HepG2 (cell line): ENCODE measurements around the gene VPS54. TPM values are rescaled to one million over a fixed set of nuclear protein-coding genes. Genes with fewer than 3 reads are reported as not detected.

Source experiments
- CREBL2 ChIP-seq: sonication (generic); formaldehyde crosslinking; IDR thresholded peaks from 2 replicates; pipeline ENCODE4 v1.8.1; 2023; ENCODE audit warnings: missing genetic modification reagents, mild to moderate bottlenecking, borderline replicate concordance
- CSRNP1 ChIP-seq: sonication (generic); formaldehyde crosslinking; IDR thresholded peaks from 2 replicates; pipeline ENCODE4 v1.8.1; 2023; ENCODE audit warnings: mild to moderate bottlenecking, missing genetic modification reagents
- EEA1 ChIP-seq: sonication (generic); formaldehyde crosslinking; IDR thresholded peaks from 2 replicates; pipeline ENCODE4 v1.5.1; 2020; ENCODE audit warnings: mild to moderate bottlenecking, missing genetic modification reagents, borderline replicate concordance
- HBP1 ChIP-seq: IDR thresholded peaks from 2 replicates; pipeline ENCODE4 v1.6.1; 2016; ENCODE audit warnings: low read depth, control low read depth
- ISL2 ChIP-seq: sonication (generic); formaldehyde crosslinking; IDR thresholded peaks from 2 replicates; pipeline ENCODE4 v1.5.0; 2020; ENCODE audit warnings: missing genetic modification reagents
- KDM3A ChIP-seq: IDR thresholded peaks from 2 replicates; pipeline ENCODE4 v1.6.1; 2018; ENCODE audit warnings: low read depth, missing compliant biosample characterization
- MXD4 ChIP-seq: IDR thresholded peaks from 2 replicates; pipeline ENCODE4 v1.6.1; 2016; ENCODE audit warnings: mild to moderate bottlenecking, missing biosample characterization, missing genetic modification reagents
- NR2F2 ChIP-seq: IDR thresholded peaks from 2 replicates; pipeline ENCODE4 v1.6.1; 2012; ENCODE audit warnings: low read depth, inconsistent platforms, borderline replicate concordance
- PPARG ChIP-seq: conservative IDR thresholded peaks from 2 replicates; pipeline ENCODE4 v1.6.1; 2016; ENCODE audit warnings: missing biosample characterization, missing genetic modification reagents
- SNAI1 ChIP-seq: sonication (generic); formaldehyde crosslinking; IDR thresholded peaks from 2 replicates; pipeline ENCODE4 v1.5.0; 2020; ENCODE audit warnings: mild to moderate bottlenecking, missing genetic modification reagents, borderline replicate concordance
- SNAPC2 ChIP-seq: sonication (generic); formaldehyde crosslinking; IDR thresholded peaks from 2 replicates; pipeline ENCODE4 v1.8.1; 2022; ENCODE audit warnings: mild to moderate bottlenecking, missing genetic modification reagents
- ZBTB40 ChIP-seq, 2 experiments: fragments of 450-650 bp in 1 of 2; sonication (generic) in 1 of 2; formaldehyde crosslinking in 1 of 2; IDR thresholded peaks; 2 replicates each; pipeline versions ENCODE4 v1.6.1 to v1.8.0; 2016 to 2022; ENCODE audit warnings: antibody characterized with exemption in 1 of 2, mild to moderate bottlenecking in 1 of 2, missing genetic modification reagents in 1 of 2
- ZNF362 ChIP-seq: sonication (generic); formaldehyde crosslinking; IDR thresholded peaks from 2 replicates; pipeline ENCODE4 v1.4.0; 2020; ENCODE audit warnings: missing genetic modification reagents, mild to moderate bottlenecking, borderline replicate concordance
- ZNF567 ChIP-seq: sonication (generic); formaldehyde crosslinking; IDR thresholded peaks from 2 replicates; pipeline ENCODE4 v1.8.1; 2023; ENCODE audit warnings: mild to moderate bottlenecking, missing genetic modification reagents, borderline replicate concordance
- ZNF616 ChIP-seq: sonication (generic); formaldehyde crosslinking; IDR thresholded peaks from 2 replicates; pipeline ENCODE4 v1.5.0; 2020; ENCODE audit warnings: low read depth, mild to moderate bottlenecking, missing genetic modification reagents
- polyA plus RNA-seq, 8 experiments: library from polyadenylated mRNA; depleted of rRNA in 3 of 8; stranded (reverse) in 7 of 8; unstranded in 1 of 8; fragments of >200 nt; fragmentation: Illumina TruSeq in 4 of 8; extraction: Trizol in 4 of 8; gene quantifications; 2 replicates each; pipeline versions ENCODE4 v1.2.1 to v1.2.3, GENCODE V29; 2011 to 2016; ENCODE audit warnings: low read depth in 4 of 8, missing spikeins in 1 of 8, mixed read lengths in 1 of 8; ENCODE audit not compliant: insufficient read depth in 1 of 8
- total RNA-seq, 5 experiments: library from RNA; depleted of rRNA; stranded (reverse); fragments of >200 nt; fragmentation: Illumina TruSeq; extraction: Trizol; gene quantifications; 2 replicates each; pipeline ENCODE4 v1.2.3, GENCODE V29; 2016; ENCODE audit warnings: low read depth in 1 of 5

The VPS54 gene
- total and polyA plus RNA-seq, 2 of the 13 experiments (the other 11 are each of a cell fraction or from before 2014, with no cell fraction given): 64.7 to 77.5 TPM

GRCh38 chr2:64024259-64024949, 5.2 kb upstream of the VPS54 start (continued):
- TF ChIP-seq ZBTB40 (IDR thresholded peaks at IDR 0.05): peak; percentile 13; the same call in 1 of the 2 replicates
- no peak for TF ChIP-seq ZBTB40 (CRISPR knock-in tag; IDR thresholded peaks at IDR 0.05)
- TF ChIP-seq SNAI1 (CRISPR knock-in tag): no peak
- no peak for TF ChIP-seq ZNF567 (CRISPR knock-in tag)
- TF ChIP-seq HBP1 (CRISPR knock-in tag): no peak
- TF ChIP-seq NR2F2: peak; percentile 71; the same call in 1 of the 2 replicates
- TF ChIP-seq CSRNP1 (CRISPR knock-in tag): no peak
- TF ChIP-seq KDM3A (CRISPR knock-in tag): no peak
- TF ChIP-seq ZNF362 (CRISPR knock-in tag): peak; percentile 73; the same call in 1 of the 2 replicates
- no peak for TF ChIP-seq SNAPC2 (CRISPR knock-in tag)
- peak; percentile 64; the same call in 1 of the 2 replicates for TF ChIP-seq PPARG (CRISPR knock-in tag)
- no peak for TF ChIP-seq ZNF616 (CRISPR knock-in tag)
- TF ChIP-seq CREBL2 (CRISPR knock-in tag): no peak
- TF ChIP-seq EEA1 (CRISPR knock-in tag): no peak
- TF ChIP-seq MXD4 (CRISPR knock-in tag): 0 out of 2 replicates have a peak, but pooled peaks have one; percentile 22
- peak; percentile 86 for TF ChIP-seq ISL2 (CRISPR knock-in tag)
